ENCODE data around the gene FGA.

FGA gene

DNA sequence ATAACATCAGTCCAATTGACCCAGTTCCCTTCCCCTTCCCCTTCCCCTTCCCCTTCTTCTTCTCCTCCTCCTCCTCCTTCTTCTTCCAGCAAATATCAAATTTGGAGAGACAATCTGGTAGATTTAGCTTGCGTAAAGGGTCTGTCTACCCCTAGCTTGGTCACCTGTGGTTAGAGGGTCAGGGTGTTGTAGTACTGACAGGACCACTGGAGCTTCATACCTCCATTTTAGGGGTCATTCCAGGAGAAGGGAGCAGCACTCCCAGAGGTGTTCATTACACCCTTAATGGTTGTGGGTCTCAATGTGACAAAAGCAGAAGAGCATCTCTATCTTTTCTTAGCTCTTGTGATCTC is 31.4 kb downstream of the FGA start:
- H3K27me3 ChIP-seq (ENCODE audit: low read depth, low read length), result no peaks in the 10 kb centered on the region
- no peaks in the 10 kb centered on the region for H3K36me3 ChIP-seq (ENCODE audit: control insufficient read depth in 1 of 2, insufficient read depth in 2 of 2, low read length in 2 of 2)
- no peaks in the 10 kb centered on the region for H3K9me3 ChIP-seq (ENCODE audit: control insufficient read depth in 1 of 2, low read length in 2 of 2)

DNA sequence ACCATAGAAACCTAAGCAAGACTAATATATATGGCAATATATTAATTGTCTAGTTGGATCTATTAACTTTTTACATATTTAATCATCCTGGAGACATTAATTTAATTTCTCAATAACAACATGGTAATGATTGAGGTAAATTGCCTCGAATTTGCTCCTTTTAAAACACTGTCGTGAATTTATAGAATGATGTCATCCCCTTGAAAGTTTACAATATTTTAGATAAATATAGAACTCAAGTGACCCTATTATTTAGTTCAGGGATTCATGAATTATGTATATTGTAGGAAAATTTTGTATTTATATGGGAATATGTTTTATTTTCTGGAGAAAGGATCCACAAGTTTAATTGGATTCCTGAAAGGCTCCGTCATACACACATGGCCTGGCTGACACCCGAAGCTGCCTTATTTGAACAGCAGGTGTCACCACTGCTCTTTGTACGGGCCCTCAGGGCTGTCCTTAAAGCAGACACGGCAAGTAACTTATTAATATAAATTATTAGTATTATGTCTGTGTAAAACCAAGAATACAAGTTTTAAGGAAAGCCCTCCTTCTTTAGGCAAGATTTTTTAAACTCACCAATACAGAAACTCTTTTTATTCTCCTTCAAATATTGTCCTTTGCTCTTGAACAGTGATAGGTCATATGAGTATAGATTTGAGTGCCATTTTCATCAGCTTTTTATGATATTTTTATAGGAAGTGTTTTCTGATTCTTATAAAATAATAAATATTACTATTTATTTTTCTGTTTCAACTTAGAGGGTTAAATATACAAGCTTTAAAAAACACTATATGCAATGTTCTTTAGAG is 38.5 kb downstream of the FGA start:
- Histone ChIP-seq H3K27ac (ENCODE audit: low read length) (no peak overlapping the region), H3K4me1 (ENCODE audit: control insufficient read depth in 1 of 2, insufficient read depth in 2 of 2, low read length in 2 of 2) (peaks cover 10 to 14% of the 10 kb centered on the region in 2 donors), H3K4me3 (ENCODE audit: low read depth in 1 of 2, low read length in 2 of 2) (no peak overlapping the region), H3K36me3 (ENCODE audit: control insufficient read depth in 1 of 2, insufficient read depth in 2 of 2, low read length in 2 of 2) (peaks cover 4 to 8% of the 10 kb centered on the region in 2 donors), H3K27me3 (ENCODE audit: low read depth, low read length) (no peaks in the 10 kb centered on the region), H3K9me3 (ENCODE audit: control insufficient read depth in 1 of 2, low read length in 2 of 2) (no peaks in the 10 kb centered on the region)

More for the DNA sequence above, 31.4 kb downstream of the FGA start:
- H3K4me3 ChIP-seq (ENCODE audit: low read depth in 1 of 2, low read length in 2 of 2), result no peak overlapping the region
- H3K27ac ChIP-seq (ENCODE audit: low read length), result no peak overlapping the region
- no peaks in the 10 kb centered on the region for H3K4me1 ChIP-seq (ENCODE audit: control insufficient read depth in 1 of 2, insufficient read depth in 2 of 2, low read length in 2 of 2)

- peak within 1 kb of the TSS; percentile 83 to 86 for H3K4me3 ChIP-seq (ENCODE audit: low read depth in 1 of 2, low read length in 2 of 2)
- no peaks in the 10 kb centered on the region for H3K9me3 ChIP-seq (ENCODE audit: control insufficient read depth in 1 of 2, low read length in 2 of 2)
- H3K27me3 ChIP-seq (ENCODE audit: low read depth, low read length), result no peaks in the 10 kb centered on the region
- H3K36me3 ChIP-seq (ENCODE audit: control insufficient read depth in 1 of 2, insufficient read depth in 2 of 2, low read length in 2 of 2), result peaks cover 18 to 24% of the 10 kb centered on the region in 2 donors
- peak within 1 kb of the TSS; percentile 90 for H3K27ac ChIP-seq (ENCODE audit: low read length)
- peaks cover 10 to 14% of the 10 kb centered on the region in 2 donors for H3K4me1 ChIP-seq (ENCODE audit: control insufficient read depth in 1 of 2, insufficient read depth in 2 of 2, low read length in 2 of 2)
Measured at GRCh38 chr4:154549894-154550790, 40.4 kb downstream of the FGA start, which contains the start of gene PLRG1. TSS of gene PLRG1 (minus strand) at chr4:154550400. CDS start at chr4:154550308, 92 bp downstream.

- H3K27me3 ChIP-seq (ENCODE audit: low read depth, low read length), result no peaks in the 10 kb centered on the region
- H3K27ac ChIP-seq (ENCODE audit: low read length), result no peak overlapping the region
- H3K4me3 ChIP-seq (ENCODE audit: low read depth in 1 of 2, low read length in 2 of 2), result no peak overlapping the region
- H3K4me1 ChIP-seq (ENCODE audit: control insufficient read depth in 1 of 2, insufficient read depth in 2 of 2, low read length in 2 of 2), result peaks cover 10 to 14% of the 10 kb centered on the region in 2 donors
- no peaks in the 10 kb centered on the region for H3K9me3 ChIP-seq (ENCODE audit: control insufficient read depth in 1 of 2, low read length in 2 of 2)
- peaks cover 49 to 66% of the 10 kb centered on the region in 2 donors for H3K36me3 ChIP-seq (ENCODE audit: control insufficient read depth in 1 of 2, insufficient read depth in 2 of 2, low read length in 2 of 2)
Measured at GRCh38 chr4:154545689-154546088, 44.9 kb downstream of the FGA start.

- no peak overlapping the region for H3K27ac ChIP-seq (ENCODE audit: low read length)
- H3K9me3 ChIP-seq (ENCODE audit: control insufficient read depth in 1 of 2, low read length in 2 of 2), result no peaks in the 10 kb centered on the region
- H3K4me1 ChIP-seq (ENCODE audit: control insufficient read depth in 1 of 2, insufficient read depth in 2 of 2, low read length in 2 of 2), result no peaks in the 10 kb centered on the region
- H3K36me3 ChIP-seq (ENCODE audit: control insufficient read depth in 1 of 2, insufficient read depth in 2 of 2, low read length in 2 of 2), result peaks cover 76 to 93% of the 10 kb centered on the region in 2 donors
- no peaks in the 10 kb centered on the region for H3K27me3 ChIP-seq (ENCODE audit: low read depth, low read length)
- no peak overlapping the region for H3K4me3 ChIP-seq (ENCODE audit: low read depth in 1 of 2, low read length in 2 of 2)
Measured at GRCh38 chr4:154542271-154542879, 48.2 kb downstream of the FGA start.
